Measurements from ENCODE around the gene PGGHG. TPM values are rescaled to one million over a fixed set of nuclear protein-coding genes. Genes with fewer than 3 reads are reported as not detected.
"Not testable (repeated sequence)": the region's sequence is repeated elsewhere in the genome, so short reads cannot be mapped to it uniquely, and the experiment has no call there.

PGGHG gene
- total RNA-seq, 4 donors from 2014 or later, result 8.5 to 35.3 (median 15.5) TPM

DNA sequence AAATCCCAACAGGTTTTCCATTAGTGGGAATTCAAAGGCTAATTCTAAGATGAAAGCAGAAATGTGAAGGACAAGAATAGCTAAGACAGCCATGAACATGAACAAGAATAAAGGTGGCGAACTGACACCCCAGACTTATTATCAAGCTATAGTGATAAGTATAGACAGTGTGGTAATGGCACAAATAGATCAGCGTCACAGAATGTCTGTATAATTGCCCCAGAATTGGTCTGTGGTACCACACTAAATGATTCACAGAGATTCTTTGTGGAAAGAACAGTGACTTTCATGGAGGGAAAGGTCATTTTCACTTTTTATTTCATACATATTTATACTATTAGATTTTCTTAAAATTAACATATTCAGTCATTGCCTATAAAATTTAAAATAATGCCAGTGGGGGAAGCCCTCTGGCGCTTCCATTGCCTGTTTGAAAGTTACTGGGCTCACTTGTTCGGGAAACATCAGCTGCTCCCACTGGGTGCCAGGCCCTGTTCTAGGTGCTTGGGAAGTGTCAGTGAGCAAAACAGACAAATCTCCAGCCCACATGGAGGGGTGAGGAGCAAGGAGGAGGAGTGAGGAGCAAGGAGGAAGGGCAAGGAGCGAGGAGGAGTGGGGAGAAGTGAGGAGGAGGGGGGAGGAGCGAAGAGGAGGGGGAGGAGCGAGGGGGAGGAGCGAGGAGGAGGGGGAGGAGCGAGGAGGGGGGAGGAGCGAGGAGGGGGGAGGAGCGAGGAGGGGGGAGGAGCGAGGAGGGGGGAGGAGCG is 22.1 kb upstream of the PGGHG start:
- H3K4me3 ChIP-seq, result no peak overlapping the region
- 91 to 95% methylated on average over 4 of the region's 13 CpGs for WGBS, 2 donors (ENCODE audit: low coverage in 1 of 2)
- peaks cover 0 to 9% (median 0%) of the 10 kb centered on the region in 3 donors for H3K4me1 ChIP-seq
- H3K27me3 ChIP-seq, result peaks cover 32% of the 10 kb centered on the region
- H3K36me3 ChIP-seq, result no peaks in the 10 kb centered on the region
- no peak for TF ChIP-seq POLR2AphosphoS5 (IDR thresholded peaks at IDR 0.05)
- TF ChIP-seq POLR2A (IDR thresholded peaks at IDR 0.05), result no peak
- TF ChIP-seq, protein P1, sequence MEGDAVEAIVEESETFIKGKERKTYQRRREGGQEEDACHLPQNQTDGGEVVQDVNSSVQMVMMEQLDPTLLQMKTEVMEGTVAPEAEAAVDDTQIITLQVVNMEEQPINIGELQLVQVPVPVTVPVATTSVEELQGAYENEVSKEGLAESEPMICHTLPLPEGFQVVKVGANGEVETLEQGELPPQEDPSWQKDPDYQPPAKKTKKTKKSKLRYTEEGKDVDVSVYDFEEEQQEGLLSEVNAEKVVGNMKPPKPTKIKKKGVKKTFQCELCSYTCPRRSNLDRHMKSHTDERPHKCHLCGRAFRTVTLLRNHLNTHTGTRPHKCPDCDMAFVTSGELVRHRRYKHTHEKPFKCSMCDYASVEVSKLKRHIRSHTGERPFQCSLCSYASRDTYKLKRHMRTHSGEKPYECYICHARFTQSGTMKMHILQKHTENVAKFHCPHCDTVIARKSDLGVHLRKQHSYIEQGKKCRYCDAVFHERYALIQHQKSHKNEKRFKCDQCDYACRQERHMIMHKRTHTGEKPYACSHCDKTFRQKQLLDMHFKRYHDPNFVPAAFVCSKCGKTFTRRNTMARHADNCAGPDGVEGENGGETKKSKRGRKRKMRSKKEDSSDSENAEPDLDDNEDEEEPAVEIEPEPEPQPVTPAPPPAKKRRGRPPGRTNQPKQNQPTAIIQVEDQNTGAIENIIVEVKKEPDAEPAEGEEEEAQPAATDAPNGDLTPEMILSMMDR (IDR thresholded peaks at IDR 0.05), result no peak
- TF ChIP-seq EP300 (IDR thresholded peaks at IDR 0.05), result no peak
- no peaks in the 10 kb centered on the region for H3K9me3 ChIP-seq
- no peak for ATAC-seq
- H3K27ac ChIP-seq, result no peak overlapping the region

- Histone ChIP-seq H3K36me3 (no peaks in the 10 kb centered on the region), H3K4me1 (peaks cover 0 to 9% (median 0%) of the 10 kb centered on the region in 3 donors), H3K27me3 (peaks cover 36% of the 10 kb centered on the region), H3K27ac (peak overlapping the region in 3 of 4 donors; percentile 58 to 72 (median 64)), H3K9me3 (no peaks in the 10 kb centered on the region), H3K4me3 (peak overlapping the region in 1 of 2 donors; percentile 41)
- 67 to 70% methylated on average over 2 to 8 of the region's 18 CpGs for WGBS, 2 donors (ENCODE audit: low coverage in 1 of 2)
- TF ChIP-seq POLR2A (IDR thresholded peaks at IDR 0.05), result peak in 1 of 2 donors; percentile 39
- TF ChIP-seq POLR2AphosphoS5 (IDR thresholded peaks at IDR 0.05), result no peak
- TF ChIP-seq, protein P1 (IDR thresholded peaks at IDR 0.05), result no peak
- TF ChIP-seq EP300 (IDR thresholded peaks at IDR 0.05), result no peak
- ATAC-seq, result peak; percentile 31
Measured at GRCh38 chr11:267491-267994, 21.4 kb upstream of the PGGHG start.

GRCh38 chr11:268716-269145 is 20.2 kb upstream of the PGGHG start:
- Histone ChIP-seq H3K27ac (peak overlapping the region; percentile 8 to 72 (median 61)), H3K4me3 (peak overlapping the region in 1 of 2 donors; percentile 41), H3K27me3 (peaks cover 42% of the 10 kb centered on the region)
- ATAC-seq, result peak; percentile 81
- 36 to 49% methylated on average over 15 of the region's 16 CpGs for WGBS, 2 donors (ENCODE audit: low coverage in 1 of 2)
- H3K4me1 ChIP-seq, H3K9me3 ChIP-seq, H3K36me3 ChIP-seq: not testable (repeated sequence)

- ATAC-seq, result peak; percentile 57
- Histone ChIP-seq H3K27me3 (peaks cover 42% of the 10 kb centered on the region), H3K27ac (peak overlapping the region in 3 of 4 donors; percentile 58 to 72 (median 64)), H3K9me3 (no peaks in the 10 kb centered on the region), H3K4me3 (peak overlapping the region in 1 of 2 donors; percentile 41), H3K36me3 (no peaks in the 10 kb centered on the region), H3K4me1 (peaks cover 0 to 9% (median 0%) of the 10 kb centered on the region in 3 donors)
- 49 to 57% methylated on average over 19 to 21 of the region's 21 CpGs for WGBS, 2 donors (ENCODE audit: low coverage in 1 of 2)
- TF ChIP-seq POLR2A (IDR thresholded peaks at IDR 0.05), result peak in 1 of 2 donors; percentile 8
- TF ChIP-seq POLR2AphosphoS5 (IDR thresholded peaks at IDR 0.05), result no peak
Measured at GRCh38 chr11:269146-269890, 19.6 kb upstream of the PGGHG start.

GRCh38 chr11:270451-271318 is 18.2 kb upstream of the PGGHG start:
- H3K4me3 ChIP-seq, result no peak overlapping the region
- ATAC-seq, result no peak
- H3K27ac ChIP-seq, result peak overlapping the region in 1 of 4 donors; percentile 12
- H3K9me3 ChIP-seq, result no peaks in the 10 kb centered on the region
- 68 to 88% methylated on average over 3 to 6 of the region's 18 CpGs for WGBS, 2 donors (ENCODE audit: low coverage in 1 of 2)
- peaks cover 0 to 9% (median 0%) of the 10 kb centered on the region in 3 donors for H3K4me1 ChIP-seq
- H3K27me3 ChIP-seq, result peaks cover 42% of the 10 kb centered on the region
- no peak for TF ChIP-seq POLR2AphosphoS5 (IDR thresholded peaks at IDR 0.05)
- no peak for TF ChIP-seq POLR2A (IDR thresholded peaks at IDR 0.05)
- TF ChIP-seq EP300 (IDR thresholded peaks at IDR 0.05), result no peak
- TF ChIP-seq, protein P1 (IDR thresholded peaks at IDR 0.05), result no peak
- no peaks in the 10 kb centered on the region for H3K36me3 ChIP-seq
